GM12878 (cell line): ENCODE data around the gene ECSIT. TPM values are rescaled to one million over a fixed set of nuclear protein-coding genes. Genes with fewer than 3 reads are reported as not detected.
A peak's percentile ranks its signal among the peaks of the same experiment; 100 is the strongest.

Experiments
- BCL11A ChIP-seq: IDR thresholded peaks from 2 replicates; pipeline ENCODE4 v1.6.1; 2011; ENCODE audit warnings: low read depth, low read length
- CBX5 ChIP-seq: sonication (generic); IDR thresholded peaks from 2 replicates; pipeline ENCODE4 v1.6.1; 2016; ENCODE audit warnings: low read depth, moderate library complexity, mild to moderate bottlenecking, inconsistent platforms
- CTCF ChIP-seq, 3 experiments: IDR thresholded peaks in 2 of 3; conservative IDR thresholded peaks in 1 of 3; 2 replicates each; pipeline ENCODE4 v1.5.1; 2011; ENCODE audit warnings: low read depth in 3 of 3, low read length in 3 of 3, mild to moderate bottlenecking in 3 of 3, control low read depth in 2 of 3, moderate library complexity in 2 of 3, inconsistent platforms in 1 of 3, mixed read lengths in 1 of 3; ENCODE audit not compliant: control insufficient read depth in 2 of 3, insufficient read depth in 1 of 3; ENCODE audit errors: extremely low read depth in 1 of 3
- FOXM1 ChIP-seq: IDR thresholded peaks from 2 replicates; pipeline ENCODE4 v1.6.1; 2012; ENCODE audit warnings: low read depth, mild to moderate bottlenecking, inconsistent platforms, low read length, moderate library complexity
- IKZF1 ChIP-seq: fragments of 450-650 bp; conservative IDR thresholded peaks from 2 replicates; pipeline ENCODE4 v1.6.1; 2017; ENCODE audit warnings: antibody characterized with exemption, mild to moderate bottlenecking
- IRF5 ChIP-seq: fragments of 450-650 bp; IDR thresholded peaks from 2 replicates; pipeline ENCODE4 v1.6.1; 2017; ENCODE audit warnings: borderline replicate concordance
- NR2F1 ChIP-seq: fragments of 450-650 bp; conservative IDR thresholded peaks from 2 replicates; pipeline ENCODE4 v1.6.1; 2017; ENCODE audit warnings: mild to moderate bottlenecking
- PML ChIP-seq: IDR thresholded peaks from 2 replicates; pipeline ENCODE4 v1.6.1; 2012; ENCODE audit warnings: low read length, inconsistent platforms
- POLR2AphosphoS2 ChIP-seq: IDR thresholded peaks from 2 replicates; pipeline ENCODE4 v1.6.1; 2011; ENCODE audit warnings: low read depth, mild to moderate bottlenecking, low read length, improper control_type of control experiment, moderate library complexity
- SMAD1 ChIP-seq: fragments of 450-650 bp; IDR thresholded peaks from 2 replicates; pipeline ENCODE4 v1.6.1; 2018; ENCODE audit warnings: mild to moderate bottlenecking, low read depth; ENCODE audit not compliant: partially characterized antibody
- SMARCA5 ChIP-seq: fragments of 450-650 bp; IDR thresholded peaks from 2 replicates; pipeline ENCODE4 v1.6.1; 2017; ENCODE audit warnings: mild to moderate bottlenecking
- SMC3 ChIP-seq: IDR thresholded peaks from 2 replicates; pipeline ENCODE4 v1.6.1; 2011; ENCODE audit warnings: low read length, improper control_type of control experiment, borderline replicate concordance
- ZBTB33 ChIP-seq: fragments of 450-650 bp; IDR thresholded peaks from 2 replicates; pipeline ENCODE4 v1.6.1; 2017; ENCODE audit warnings: mild to moderate bottlenecking
- ZNF687 ChIP-seq: fragments of 450-650 bp; IDR thresholded peaks from 2 replicates; pipeline ENCODE4 v1.6.1; 2017; ENCODE audit warnings: mild to moderate bottlenecking, moderate library complexity
- ZSCAN29 ChIP-seq: fragments of 450-650 bp; IDR thresholded peaks from 2 replicates; pipeline ENCODE4 v1.6.1; 2017; ENCODE audit warnings: mild to moderate bottlenecking, moderate library complexity
- polyA plus RNA-seq, 11 experiments: library from polyadenylated mRNA; depleted of rRNA in 4 of 11; unstranded in 6 of 11; stranded (reverse) in 5 of 11; fragments of >200 nt; fragmentation: Nextera tagmentation in 4 of 11; fragmentation: Illumina TruSeq in 1 of 11; extraction: Ambion mirVana in 4 of 11; extraction: Trizol in 1 of 11; gene quantifications; 1 replicate in 1 of 11; 2 replicates in 10 of 11; pipeline versions ENCODE4 v1.2.1 to v1.2.3, GENCODE V29; 2011 to 2016; ENCODE audit warnings: inconsistent platforms in 2 of 11, missing spikeins in 2 of 11, low read depth in 1 of 11
- total RNA-seq, 4 experiments: library from RNA; depleted of rRNA in 3 of 4; stranded (reverse); fragments of >200 nt in 3 of 4; fragmentation: Illumina TruSeq in 1 of 4; extraction: Trizol in 1 of 4; gene quantifications; 2 replicates each; pipeline versions ENCODE4 v1.2.1 to v1.2.3, GENCODE V29; 2013 to 2021
- TF ChIP-seq, protein P1 (sequence below): IDR thresholded peaks from 2 replicates; pipeline ENCODE4 v1.6.1; 2012; ENCODE audit warnings: mild to moderate bottlenecking, low read depth, low read length

The ECSIT gene
- total and polyA plus RNA-seq, 10 of the 15 experiments (the other 5 are each of a cell fraction or from before 2014, with no cell fraction given), result 1.0 to 59.6 (median 41.3) TPM

DNA sequence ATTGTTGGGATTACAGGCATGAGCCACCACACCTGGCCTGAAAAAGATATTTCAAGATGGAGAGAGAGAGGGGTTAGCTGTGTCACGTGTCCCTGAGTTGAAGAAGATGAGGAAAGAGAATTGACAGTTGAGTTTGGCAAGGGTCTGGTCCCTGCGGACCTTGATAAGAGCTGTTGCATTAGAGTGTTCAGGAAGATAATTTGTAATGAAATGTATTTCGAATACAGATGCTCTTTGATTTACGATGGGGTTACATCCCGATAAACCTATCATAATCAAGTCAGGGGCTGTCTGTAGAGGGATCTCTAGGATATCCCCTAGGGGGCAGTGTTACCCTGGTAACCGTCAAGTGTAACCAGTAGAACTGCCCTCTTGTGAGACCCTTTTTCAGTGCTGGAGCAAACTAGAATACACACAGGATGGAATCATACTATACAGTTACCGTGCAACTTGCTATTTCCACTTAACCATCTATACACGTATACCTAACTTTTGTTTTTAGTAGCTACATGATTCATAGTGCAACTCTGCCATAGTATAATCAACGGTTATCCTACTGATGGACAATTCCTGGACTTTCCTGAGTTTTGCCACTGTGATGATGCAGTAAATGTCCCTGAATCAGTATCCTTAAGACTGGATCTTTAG, 31.6 kb upstream of the ECSIT start (continued):
- no peak for TF ChIP-seq ZBTB33
- peak; percentile 90 for TF ChIP-seq SMC3
- peak; percentile 11 for TF ChIP-seq SMAD1
- peak; percentile 84; the same call in 1 of the 2 replicates for TF ChIP-seq SMARCA5
- TF ChIP-seq PML, result peak; percentile 49; the same call in 1 of the 2 replicates
- TF ChIP-seq POLR2AphosphoS2, result no peak
- peak; percentile 51 for TF ChIP-seq NR2F1
- TF ChIP-seq ZSCAN29, result no peak
- TF ChIP-seq, protein P1, sequence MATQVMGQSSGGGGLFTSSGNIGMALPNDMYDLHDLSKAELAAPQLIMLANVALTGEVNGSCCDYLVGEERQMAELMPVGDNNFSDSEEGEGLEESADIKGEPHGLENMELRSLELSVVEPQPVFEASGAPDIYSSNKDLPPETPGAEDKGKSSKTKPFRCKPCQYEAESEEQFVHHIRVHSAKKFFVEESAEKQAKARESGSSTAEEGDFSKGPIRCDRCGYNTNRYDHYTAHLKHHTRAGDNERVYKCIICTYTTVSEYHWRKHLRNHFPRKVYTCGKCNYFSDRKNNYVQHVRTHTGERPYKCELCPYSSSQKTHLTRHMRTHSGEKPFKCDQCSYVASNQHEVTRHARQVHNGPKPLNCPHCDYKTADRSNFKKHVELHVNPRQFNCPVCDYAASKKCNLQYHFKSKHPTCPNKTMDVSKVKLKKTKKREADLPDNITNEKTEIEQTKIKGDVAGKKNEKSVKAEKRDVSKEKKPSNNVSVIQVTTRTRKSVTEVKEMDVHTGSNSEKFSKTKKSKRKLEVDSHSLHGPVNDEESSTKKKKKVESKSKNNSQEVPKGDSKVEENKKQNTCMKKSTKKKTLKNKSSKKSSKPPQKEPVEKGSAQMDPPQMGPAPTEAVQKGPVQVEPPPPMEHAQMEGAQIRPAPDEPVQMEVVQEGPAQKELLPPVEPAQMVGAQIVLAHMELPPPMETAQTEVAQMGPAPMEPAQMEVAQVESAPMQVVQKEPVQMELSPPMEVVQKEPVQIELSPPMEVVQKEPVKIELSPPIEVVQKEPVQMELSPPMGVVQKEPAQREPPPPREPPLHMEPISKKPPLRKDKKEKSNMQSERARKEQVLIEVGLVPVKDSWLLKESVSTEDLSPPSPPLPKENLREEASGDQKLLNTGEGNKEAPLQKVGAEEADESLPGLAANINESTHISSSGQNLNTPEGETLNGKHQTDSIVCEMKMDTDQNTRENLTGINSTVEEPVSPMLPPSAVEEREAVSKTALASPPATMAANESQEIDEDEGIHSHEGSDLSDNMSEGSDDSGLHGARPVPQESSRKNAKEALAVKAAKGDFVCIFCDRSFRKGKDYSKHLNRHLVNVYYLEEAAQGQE, result no peak
- peak; percentile 70 for TF ChIP-seq IKZF1
- 0 out of 2 replicates have a peak, but pooled peaks have one; percentile 19 for TF ChIP-seq CBX5
- TF ChIP-seq CTCF (IDR thresholded peaks at IDR 0.05 in 2 of 3, conservative IDR thresholded peaks at IDR 0.05 in 1 of 3; ENCODE audit: control insufficient read depth in 2 of 3, extremely low read depth in 1 of 3, insufficient read depth in 1 of 3, low read depth in 3 of 3, low read length in 3 of 3), result peak; percentile 68 to 90 (median 77)
- peak; percentile 27; the same call in 1 of the 2 replicates for TF ChIP-seq ZNF687
- peak; percentile 55; the same call in 1 of the 2 replicates for TF ChIP-seq FOXM1
- no peak for TF ChIP-seq BCL11A
- TF ChIP-seq IRF5, result no peak
